Measurements from ENCODE around the gene SLC24A3. TPM values are rescaled to one million over a fixed set of nuclear protein-coding genes. Genes with fewer than 3 reads are reported as not detected.

Gene SLC24A3
- total and polyA plus RNA-seq, 2 of the 13 experiments (the other 11 are each of a cell fraction or from before 2014, with no cell fraction given): not detected

GRCh38 chr20:19408971-19409370 is 196.5 kb downstream of the SLC24A3 start:
- no peak for FAIRE-seq
- Histone ChIP-seq H3K4me1 (ENCODE audit: insufficient read depth, low read length) (no peaks in the 10 kb centered on the region), H3K36me3 (replicated peaks in 1 of 2; ENCODE audit: control insufficient read depth in 1 of 2, insufficient read depth in 2 of 2, low read length in 2 of 2) (no peaks in the 10 kb centered on the region), H3K9me3 (ENCODE audit: low read length) (no peaks in the 10 kb centered on the region), H3K4me3 (replicated peaks in 1 of 3; ENCODE audit: insufficient read depth in 1 of 3, low read depth in 2 of 3, low read length in 3 of 3) (no peak overlapping the region), H3K27ac (ENCODE audit: extremely low read length, insufficient read depth, low read length) (no peak overlapping the region), H3K79me2 (ENCODE audit: insufficient read depth, low read length) (no peaks in the 10 kb centered on the region), H3K9ac (ENCODE audit: insufficient read depth, low read depth, low read length) (no peak overlapping the region), H2AFZ (ENCODE audit: low read length) (no peak overlapping the region), H4K20me1 (ENCODE audit: insufficient read depth, low read length) (no peaks in the 10 kb centered on the region), H3K4me2 (ENCODE audit: low read depth, low read length) (no peak overlapping the region), H3K27me3 (ENCODE audit: control insufficient read depth in 1 of 2, insufficient read depth in 2 of 2, low read length in 2 of 2) (no peaks in the 10 kb centered on the region)
- no peak for ATAC-seq
- no peak for DNase-seq (ENCODE audit: low spot score)
- in situ Hi-C loops (cut with HindIII; ENCODE audit: extremely low pct_ligation_motif_present, low pct_unique_long_range_greater_than_20kb) (no loop called here), intact Hi-C loops (cut with micrococcal nuclease; ENCODE audit: unreplicated experiment) (no loop called here)
- BruUV-seq (replicated peaks): no TSS peak
- ChIA-PET POLR2A (no interaction called here), CTCF (ENCODE audit: low intra/inter-chr PET ratio, low total read pairs) (no interaction called here)
- 57% methylated on average over 4 of the region's 4 CpGs for WGBS (ENCODE audit: low lambda C conversion rate)
- no peak for TF ChIP-seq CSRNP2 (CRISPR knock-in tag; conservative IDR thresholded peaks at IDR 0.05; ENCODE audit: low read depth)
- no peak for TF ChIP-seq KDM6A (CRISPR knock-in tag; IDR thresholded peaks at IDR 0.05; ENCODE audit: low read depth)
- no peak for TF ChIP-seq ZNF446 (CRISPR knock-in tag; IDR thresholded peaks at IDR 0.05)
- no peak for TF ChIP-seq ZBTB7B (CRISPR knock-in tag; IDR thresholded peaks at IDR 0.05)
- TF ChIP-seq ZBTB1 (CRISPR knock-in tag; IDR thresholded peaks at IDR 0.05; ENCODE audit: borderline replicate concordance): no peak
- TF ChIP-seq FOXA1 (IDR thresholded peaks at IDR 0.05): no peak
- TF ChIP-seq FOXA1 (CRISPR knock-in tag; IDR thresholded peaks at IDR 0.05): no peak
- TF ChIP-seq ZNF839 (CRISPR knock-in tag; IDR thresholded peaks at IDR 0.05; ENCODE audit: borderline replicate concordance): no peak
- TF ChIP-seq ZFP82 (CRISPR knock-in tag; IDR thresholded peaks at IDR 0.05; ENCODE audit: borderline replicate concordance): no peak
- TF ChIP-seq ZFP37 (CRISPR knock-in tag; IDR thresholded peaks at IDR 0.05; ENCODE audit: borderline replicate concordance): no peak
